ENCODE data around the gene OMP.
"Not testable (repeated sequence)": the region's sequence is repeated elsewhere in the genome, so short reads cannot be mapped to it uniquely, and the experiment has no call there.

The OMP gene

DNA sequence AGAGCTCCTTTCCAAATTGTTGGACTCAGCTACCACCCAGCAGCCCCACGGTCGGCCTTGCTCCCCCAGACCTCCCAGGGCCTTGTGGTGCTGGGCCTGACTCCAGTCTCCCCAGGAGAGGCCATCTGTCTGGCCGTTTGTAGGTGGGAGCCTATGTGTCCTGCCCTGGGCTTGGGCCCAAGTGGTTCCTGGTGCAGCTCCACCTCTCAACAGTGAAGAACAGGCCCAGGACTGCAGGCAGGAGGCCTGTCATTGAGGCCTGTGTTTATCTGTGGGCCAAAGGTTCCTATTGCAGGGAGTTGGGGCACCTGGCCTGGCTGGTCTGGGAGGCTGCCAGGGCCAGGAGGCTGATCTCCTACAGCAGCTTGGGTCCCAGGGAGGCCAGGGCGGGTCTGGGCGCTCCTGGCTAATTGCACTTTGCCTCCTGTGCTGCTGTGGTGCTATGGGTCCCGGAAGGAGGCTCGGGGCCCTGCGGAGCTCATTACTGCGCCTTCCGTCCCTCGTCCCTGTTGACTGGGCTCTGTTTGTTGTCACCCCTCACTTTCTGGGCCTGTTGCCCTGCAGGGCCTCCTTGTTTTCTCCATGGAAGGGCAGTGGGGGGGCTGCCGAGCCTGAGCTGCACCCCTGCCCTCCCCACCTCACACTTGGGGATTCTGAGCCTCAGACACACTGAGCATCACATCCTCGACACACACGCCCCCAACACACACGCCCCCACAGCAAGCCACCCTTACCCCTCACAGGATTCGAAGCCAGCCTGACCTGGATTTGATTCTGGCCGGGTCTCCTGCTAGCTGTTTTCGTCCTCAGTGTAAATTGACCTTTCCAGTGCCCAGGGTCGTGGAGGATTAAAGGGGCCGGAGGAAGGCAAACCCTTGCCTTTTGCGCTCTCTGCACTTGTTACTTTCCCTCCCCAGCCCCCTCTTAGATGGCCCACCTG, 6.8 kb upstream of the OMP start:
- no peak for DNase-seq (ENCODE audit: low spot score)
- TF ChIP-seq, protein P1, sequence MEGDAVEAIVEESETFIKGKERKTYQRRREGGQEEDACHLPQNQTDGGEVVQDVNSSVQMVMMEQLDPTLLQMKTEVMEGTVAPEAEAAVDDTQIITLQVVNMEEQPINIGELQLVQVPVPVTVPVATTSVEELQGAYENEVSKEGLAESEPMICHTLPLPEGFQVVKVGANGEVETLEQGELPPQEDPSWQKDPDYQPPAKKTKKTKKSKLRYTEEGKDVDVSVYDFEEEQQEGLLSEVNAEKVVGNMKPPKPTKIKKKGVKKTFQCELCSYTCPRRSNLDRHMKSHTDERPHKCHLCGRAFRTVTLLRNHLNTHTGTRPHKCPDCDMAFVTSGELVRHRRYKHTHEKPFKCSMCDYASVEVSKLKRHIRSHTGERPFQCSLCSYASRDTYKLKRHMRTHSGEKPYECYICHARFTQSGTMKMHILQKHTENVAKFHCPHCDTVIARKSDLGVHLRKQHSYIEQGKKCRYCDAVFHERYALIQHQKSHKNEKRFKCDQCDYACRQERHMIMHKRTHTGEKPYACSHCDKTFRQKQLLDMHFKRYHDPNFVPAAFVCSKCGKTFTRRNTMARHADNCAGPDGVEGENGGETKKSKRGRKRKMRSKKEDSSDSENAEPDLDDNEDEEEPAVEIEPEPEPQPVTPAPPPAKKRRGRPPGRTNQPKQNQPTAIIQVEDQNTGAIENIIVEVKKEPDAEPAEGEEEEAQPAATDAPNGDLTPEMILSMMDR (IDR thresholded peaks at IDR 0.05; ENCODE audit: extremely low read depth, insufficient read depth, missing control alignments), result no peak
- in situ Hi-C loops (cut with MboI; ENCODE audit: low pct_unique_long_range_greater_than_20kb, low sequenced_read_pairs, unreplicated experiment), result no loop called here

DNA sequence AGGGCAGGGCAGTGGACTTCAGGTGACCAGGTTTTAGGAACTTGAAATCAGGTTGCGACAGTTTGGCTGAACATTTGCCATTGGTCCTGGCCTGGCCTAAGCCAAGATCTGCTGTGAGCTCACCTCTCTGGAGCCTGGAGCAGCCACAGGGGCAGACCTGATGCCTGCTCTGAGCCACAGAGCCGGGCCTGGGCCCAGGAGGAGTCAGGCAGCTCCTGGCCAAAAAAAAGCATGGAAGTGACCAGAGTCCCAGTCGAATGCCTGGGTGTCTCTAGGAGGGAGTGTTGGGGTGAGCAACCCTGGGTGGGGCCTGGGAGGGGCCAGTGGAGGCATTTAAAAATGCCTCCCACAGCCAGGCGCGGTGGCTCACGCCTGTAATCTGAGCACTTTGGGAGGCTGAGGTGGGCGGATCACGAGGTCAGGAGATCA, 6.0 kb upstream of the OMP start:
- no peak for DNase-seq (ENCODE audit: low spot score)
- TF ChIP-seq, protein P1 (IDR thresholded peaks at IDR 0.05; ENCODE audit: extremely low read depth, insufficient read depth, missing control alignments), result no peak
- in situ Hi-C loops (cut with MboI; ENCODE audit: low pct_unique_long_range_greater_than_20kb, low sequenced_read_pairs, unreplicated experiment), result no loop called here

DNA sequence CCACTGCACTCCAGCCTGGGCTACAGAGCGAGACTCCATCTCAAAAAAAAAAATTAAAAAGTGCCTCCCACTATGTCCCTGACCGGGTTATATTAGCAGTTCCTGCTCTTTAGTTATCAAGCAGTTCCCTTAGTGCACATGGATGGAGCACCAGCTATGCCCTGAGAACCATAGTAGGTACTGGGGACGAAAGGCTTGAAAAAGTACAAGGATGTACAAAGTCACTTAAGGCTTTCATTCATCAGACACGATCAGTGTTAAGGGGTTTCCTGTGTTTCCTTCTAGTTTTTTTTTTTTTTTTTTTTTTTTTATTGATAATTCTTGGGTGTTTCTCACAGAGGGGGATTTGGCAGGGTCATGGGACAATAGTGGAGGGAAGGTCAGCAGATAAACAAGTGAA, 5.5 kb upstream of the OMP start:
- in situ Hi-C loops (cut with MboI; ENCODE audit: low pct_unique_long_range_greater_than_20kb, low sequenced_read_pairs, unreplicated experiment); DNase-seq (ENCODE audit: low spot score): not testable (repeated sequence)

DNA sequence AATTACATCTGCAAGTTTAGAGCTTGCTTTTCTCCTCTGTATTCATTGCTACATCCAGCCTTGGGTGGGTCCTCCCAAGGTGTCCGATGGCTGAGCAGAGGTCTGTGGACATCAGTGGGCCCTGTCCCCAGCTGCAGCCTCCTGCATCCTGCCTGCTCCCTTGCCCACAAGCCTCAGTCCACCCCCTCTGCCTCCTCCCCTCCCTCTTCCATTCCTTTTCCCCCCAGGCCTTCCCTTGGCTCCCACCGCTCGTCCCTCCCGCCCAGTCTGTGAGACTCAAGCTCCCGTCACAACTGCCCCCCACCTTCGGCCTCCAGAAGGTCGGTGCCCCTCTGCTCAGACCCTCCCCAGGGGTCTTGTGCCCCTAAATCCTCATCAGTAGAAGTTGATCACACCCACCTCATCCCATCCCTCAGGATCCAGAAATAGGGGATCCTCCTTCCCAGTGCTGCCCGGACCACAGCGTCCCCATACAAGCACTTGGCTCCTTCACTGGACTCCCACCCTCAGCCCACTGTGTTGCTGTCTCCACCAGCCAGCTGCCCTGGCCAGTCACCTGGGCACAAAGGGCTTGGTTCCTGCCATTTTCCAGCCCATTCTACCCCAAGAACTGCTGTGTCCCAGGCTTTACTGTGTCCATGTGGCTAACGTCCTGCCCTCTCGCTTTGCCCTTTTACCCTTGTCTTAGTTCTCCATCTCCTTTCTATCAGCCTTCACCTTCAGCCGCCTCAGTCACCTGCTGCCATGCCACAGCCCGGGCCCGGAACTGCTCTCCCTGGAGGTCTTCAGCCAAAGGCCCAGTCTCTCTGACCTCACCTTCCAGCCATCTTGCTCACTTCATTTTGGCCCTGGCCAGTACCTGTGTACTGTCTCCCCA, 2.2 kb upstream of the OMP start:
- no peak for DNase-seq (ENCODE audit: low spot score)
- in situ Hi-C loops (cut with MboI; ENCODE audit: low pct_unique_long_range_greater_than_20kb, low sequenced_read_pairs, unreplicated experiment), result no loop called here
- TF ChIP-seq, protein P1 (IDR thresholded peaks at IDR 0.05; ENCODE audit: extremely low read depth, insufficient read depth, missing control alignments), result no peak

DNA sequence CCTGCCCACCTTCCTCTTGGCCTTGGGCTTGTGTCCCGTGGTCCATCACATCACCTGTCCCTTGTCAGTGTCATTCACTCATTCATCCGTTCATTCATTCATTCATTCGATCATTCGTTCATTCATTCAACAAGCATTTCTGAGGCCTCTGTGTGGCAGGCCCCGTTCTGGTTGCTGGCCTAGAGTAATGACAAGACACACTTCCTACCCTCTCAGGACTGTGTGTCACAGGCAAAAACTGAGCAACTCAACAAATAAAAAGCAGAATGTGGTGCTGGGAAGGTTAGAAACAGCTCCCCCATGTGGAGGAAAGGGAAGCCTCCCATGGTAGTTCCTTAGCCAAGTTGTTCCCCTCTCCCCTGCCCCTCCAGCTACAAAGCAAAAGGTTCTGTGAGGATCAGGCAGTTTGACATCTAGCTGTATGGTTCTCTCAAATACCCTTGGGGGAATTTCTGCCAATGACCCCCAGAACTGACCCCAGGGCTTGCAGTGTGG, 1.6 kb upstream of the OMP start:
- in situ Hi-C loops (cut with MboI; ENCODE audit: low pct_unique_long_range_greater_than_20kb, low sequenced_read_pairs, unreplicated experiment), result no loop called here
- DNase-seq (ENCODE audit: low spot score), result peak; percentile 72
- TF ChIP-seq, protein P1 (IDR thresholded peaks at IDR 0.05; ENCODE audit: extremely low read depth, insufficient read depth, missing control alignments), result peak; percentile 43

DNA sequence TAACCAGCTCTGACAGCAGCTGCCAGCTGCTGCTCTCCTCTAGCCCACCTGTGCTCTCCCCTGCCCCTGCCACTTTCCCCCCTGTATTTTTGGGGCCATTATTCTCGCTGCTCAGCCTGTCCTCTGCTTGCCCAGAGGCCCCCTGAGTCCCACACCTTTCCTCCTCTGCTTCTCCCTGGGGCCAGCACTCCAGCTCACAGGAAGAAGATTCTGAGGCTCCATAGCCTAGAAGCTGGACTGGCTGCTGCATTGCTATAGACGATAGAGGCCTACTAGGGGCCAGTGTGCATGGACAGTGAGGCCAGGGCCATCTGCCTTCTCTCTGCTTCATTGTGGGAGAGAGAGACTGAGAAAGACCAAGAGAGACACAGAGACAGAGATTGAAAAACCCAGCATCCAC, 679 bp downstream of the OMP start:
- in situ Hi-C loops (cut with MboI; ENCODE audit: low pct_unique_long_range_greater_than_20kb, low sequenced_read_pairs, unreplicated experiment), result no loop called here
- no peak for DNase-seq (ENCODE audit: low spot score)
- TF ChIP-seq, protein P1 (IDR thresholded peaks at IDR 0.05; ENCODE audit: extremely low read depth, insufficient read depth, missing control alignments), result no peak

All from GM13977 (cell line).